Peyer's patch (tissue), 4 donors: ENCODE data around the gene GCLC.

Experiments used
- CTCF ChIP-seq, 6 experiments: fragments of 450-650 bp in 4 of 6; fragments of 200-600 bp in 2 of 6; sonication (generic) in 1 of 6; IDR thresholded peaks; one replicate each; pipeline ENCODE4 v1.5.1; 2017 to 2019; ENCODE audit warnings: antibody characterized with exemption in 6 of 6, mild to moderate bottlenecking in 3 of 6, moderate library complexity in 1 of 6
- POLR2A ChIP-seq, 2 donors: fragments of 450-650 bp; IDR thresholded peaks; one replicate each; pipeline ENCODE4 v1.5.1; 2017; ENCODE audit warnings: antibody characterized with exemption in 2 of 2, mild to moderate bottlenecking in 2 of 2, moderate library complexity in 2 of 2

DNA sequence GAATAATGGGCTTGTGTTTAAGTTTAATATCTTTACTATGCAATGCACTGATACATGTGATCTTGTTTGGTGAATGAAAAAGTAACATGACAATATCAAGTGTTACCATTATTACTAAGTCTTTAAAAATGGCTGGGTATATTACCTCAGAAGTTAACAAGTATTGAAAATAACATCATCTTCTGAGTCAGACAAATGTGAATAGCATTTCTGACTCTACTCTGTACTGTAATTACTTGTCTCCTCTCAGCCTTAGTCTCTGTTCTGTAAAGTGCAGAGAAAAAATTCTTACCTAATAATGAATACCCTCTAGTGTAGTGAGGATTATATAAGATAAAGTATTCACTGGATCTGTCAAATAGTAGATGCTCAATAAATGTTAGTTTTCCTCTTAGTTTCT is 47.0 kb upstream of the GCLC start:
- no peak for TF ChIP-seq CTCF (IDR thresholded peaks at IDR 0.05)
- no peak for TF ChIP-seq POLR2A (IDR thresholded peaks at IDR 0.05)
